Gastrocnemius medialis (tissue), 4 donors: ENCODE measurements around the gene HIVEP1. TPM values are rescaled to one million over a fixed set of nuclear protein-coding genes. Genes with fewer than 3 reads are reported as not detected.

Experiments used
- ATAC-seq, 2 donors: fragments of 150-250 bp; one replicate each; pipeline ENCODE4 v1.9.1; 2016
- DNase-seq, 2 donors: peaks; one replicate each; pipeline ENCODE4 v3.0.0-alpha.2; 2019
- H3K27ac ChIP-seq, 4 donors: fragments of 200-600 bp; sonication (generic); 1 replicate in 1 of 4; 2 replicates in 3 of 4; pipeline ENCODE4 v1.5.1; 2016 to 2018; ENCODE audit warnings: mild to moderate bottlenecking in 2 of 4, moderate library complexity in 1 of 4
- H3K27me3 ChIP-seq, 3 donors: fragments of 200-600 bp; sonication (generic) in 2 of 3; 1 replicate in 1 of 3; 2 replicates in 2 of 3; pipeline versions ENCODE4 v1.5.1 to v1.6.0; 2016 to 2019; ENCODE audit warnings: mild to moderate bottlenecking in 1 of 3, moderate library complexity in 1 of 3
- H3K36me3 ChIP-seq, 2 donors: fragments of 200-600 bp; sonication (generic) in 1 of 2; one replicate each; pipeline ENCODE4 v1.5.1; 2017 to 2018
- H3K4me1 ChIP-seq, 2 donors: fragments of 200-600 bp; sonication (generic) in 1 of 2; one replicate each; pipeline ENCODE4 v1.5.1; 2016 to 2017; ENCODE audit warnings: mild to moderate bottlenecking in 2 of 2
- H3K4me3 ChIP-seq, 4 donors: fragments of 200-600 bp; sonication (generic) in 3 of 4; 1 replicate in 1 of 4; 2 replicates in 3 of 4; pipeline ENCODE4 v1.5.1; 2016 to 2019; ENCODE audit warnings: mild to moderate bottlenecking in 2 of 4
- H3K9me3 ChIP-seq, 3 donors: fragments of 200-600 bp; sonication (generic) in 2 of 3; 1 replicate in 1 of 3; 2 replicates in 2 of 3; pipeline ENCODE4 v1.5.1; 2016 to 2019
- POLR2A ChIP-seq, 2 donors: fragments of 450-650 bp; IDR thresholded peaks; one replicate each; pipeline ENCODE4 v1.6.1; 2017; ENCODE audit warnings: antibody characterized with exemption in 2 of 2, mild to moderate bottlenecking in 2 of 2, moderate library complexity in 2 of 2
- in situ Hi-C, 4 donors: fragments of 200-750 bp; cut with MboI; loops; one replicate each; pipeline versions ENCODE4 v1.15.0 to v1.8.0; 2017; ENCODE audit warnings: low sequenced_read_pairs in 4 of 4
- intact Hi-C: fragments of 100-400 bp; cut with DNase I; formaldehyde crosslinking; loops from one replicate; pipeline ENCODE4 v1.15.1; 2023; ENCODE audit warnings: low total_unique reads
- total RNA-seq, 4 donors: library from RNA; depleted of rRNA; stranded (reverse); fragments of >200 nt; gene quantifications; one replicate each; pipeline versions ENCODE4 v1.1.0 to v1.2.3, GENCODE V29; 2016
- TF ChIP-seq, protein P1 (sequence below), 5 experiments: fragments of 450-650 bp in 3 of 5; fragments of 200-600 bp in 2 of 5; sonication (generic) in 2 of 5; IDR thresholded peaks in 4 of 5; conservative IDR thresholded peaks in 1 of 5; 1 replicate in 4 of 5; 2 replicates in 1 of 5; pipeline ENCODE4 v1.5.1; 2016 to 2019; ENCODE audit warnings: antibody characterized with exemption in 5 of 5, mild to moderate bottlenecking in 3 of 5, moderate library complexity in 3 of 5

The HIVEP1 gene
- total RNA-seq, 4 donors from 2014 or later, result 8.3 to 13.5 (median 10.5) TPM

DNA sequence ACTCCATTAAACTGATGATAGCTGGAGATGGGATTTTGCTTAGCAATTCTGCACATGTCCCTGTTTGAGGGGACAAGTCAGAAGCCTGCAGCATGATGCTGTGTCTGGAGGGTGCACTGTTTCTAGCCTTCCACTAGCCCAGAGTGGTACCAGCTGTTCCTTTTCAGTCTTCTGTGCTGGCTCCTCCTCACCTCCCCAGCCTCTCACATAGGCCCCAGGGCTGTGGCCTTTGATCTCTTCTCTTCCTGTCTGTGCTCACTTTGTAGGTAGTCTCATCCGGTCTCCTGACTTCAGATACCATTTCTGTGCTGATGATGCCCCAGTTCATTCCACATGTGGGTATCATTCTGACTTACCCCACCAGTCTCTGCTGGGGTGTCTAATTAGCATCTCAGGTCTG lies 126.3 kb downstream of the HIVEP1 start:
- TF ChIP-seq, protein P1, sequence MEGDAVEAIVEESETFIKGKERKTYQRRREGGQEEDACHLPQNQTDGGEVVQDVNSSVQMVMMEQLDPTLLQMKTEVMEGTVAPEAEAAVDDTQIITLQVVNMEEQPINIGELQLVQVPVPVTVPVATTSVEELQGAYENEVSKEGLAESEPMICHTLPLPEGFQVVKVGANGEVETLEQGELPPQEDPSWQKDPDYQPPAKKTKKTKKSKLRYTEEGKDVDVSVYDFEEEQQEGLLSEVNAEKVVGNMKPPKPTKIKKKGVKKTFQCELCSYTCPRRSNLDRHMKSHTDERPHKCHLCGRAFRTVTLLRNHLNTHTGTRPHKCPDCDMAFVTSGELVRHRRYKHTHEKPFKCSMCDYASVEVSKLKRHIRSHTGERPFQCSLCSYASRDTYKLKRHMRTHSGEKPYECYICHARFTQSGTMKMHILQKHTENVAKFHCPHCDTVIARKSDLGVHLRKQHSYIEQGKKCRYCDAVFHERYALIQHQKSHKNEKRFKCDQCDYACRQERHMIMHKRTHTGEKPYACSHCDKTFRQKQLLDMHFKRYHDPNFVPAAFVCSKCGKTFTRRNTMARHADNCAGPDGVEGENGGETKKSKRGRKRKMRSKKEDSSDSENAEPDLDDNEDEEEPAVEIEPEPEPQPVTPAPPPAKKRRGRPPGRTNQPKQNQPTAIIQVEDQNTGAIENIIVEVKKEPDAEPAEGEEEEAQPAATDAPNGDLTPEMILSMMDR (IDR thresholded peaks at IDR 0.05 in 4 of 5, conservative IDR thresholded peaks at IDR 0.05 in 1 of 5), result no peak
- no peak for TF ChIP-seq POLR2A (IDR thresholded peaks at IDR 0.05)
- DNase-seq (no peak), ATAC-seq (no peak)
- H3K9me3 ChIP-seq, result no peaks in the 10 kb centered on the region
- in situ Hi-C loops (no loop called here), intact Hi-C loops (no loop called here)
- peaks cover 9% of the 10 kb centered on the region in 2 donors for H3K4me1 ChIP-seq
- no peak overlapping the region for H3K4me3 ChIP-seq
- peaks cover 0 to 9% of the 10 kb centered on the region in 2 donors for H3K36me3 ChIP-seq
- no peaks in the 10 kb centered on the region for H3K27me3 ChIP-seq
- no peak overlapping the region for H3K27ac ChIP-seq

DNA sequence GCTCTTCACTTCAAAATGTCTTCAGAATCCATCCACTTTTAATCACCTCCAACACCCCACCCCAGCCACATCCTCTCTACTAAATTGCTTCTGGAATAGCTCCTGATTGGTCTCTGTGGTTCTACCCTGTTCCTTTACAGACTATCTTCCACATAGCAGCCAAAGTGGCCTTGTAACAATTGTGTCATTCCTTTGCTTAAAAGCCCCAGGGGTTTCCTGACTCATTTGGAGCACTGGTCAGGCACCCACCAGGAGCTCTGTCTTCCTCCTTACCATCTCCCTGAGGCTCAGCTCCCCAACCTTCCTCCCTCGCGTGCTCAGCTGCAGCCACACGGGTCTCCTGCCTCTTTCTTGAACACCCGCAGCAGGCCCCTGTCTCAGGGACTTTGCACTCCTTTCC lies 126.8 kb downstream of the HIVEP1 start:
- ATAC-seq, result no peak
- peaks cover 9% of the 10 kb centered on the region in 2 donors for H3K4me1 ChIP-seq
- in situ Hi-C loops, result no loop called here
- intact Hi-C loops, result no loop called here
- TF ChIP-seq, protein P1 (IDR thresholded peaks at IDR 0.05 in 4 of 5, conservative IDR thresholded peaks at IDR 0.05 in 1 of 5), result no peak
- no peak for TF ChIP-seq POLR2A (IDR thresholded peaks at IDR 0.05)
- H3K36me3 ChIP-seq, result peaks cover 0 to 9% of the 10 kb centered on the region in 2 donors
- H3K27me3 ChIP-seq, result no peaks in the 10 kb centered on the region
- no peak overlapping the region for H3K27ac ChIP-seq
- no peaks in the 10 kb centered on the region for H3K9me3 ChIP-seq
- H3K4me3 ChIP-seq, result no peak overlapping the region
- no peak for DNase-seq

DNA sequence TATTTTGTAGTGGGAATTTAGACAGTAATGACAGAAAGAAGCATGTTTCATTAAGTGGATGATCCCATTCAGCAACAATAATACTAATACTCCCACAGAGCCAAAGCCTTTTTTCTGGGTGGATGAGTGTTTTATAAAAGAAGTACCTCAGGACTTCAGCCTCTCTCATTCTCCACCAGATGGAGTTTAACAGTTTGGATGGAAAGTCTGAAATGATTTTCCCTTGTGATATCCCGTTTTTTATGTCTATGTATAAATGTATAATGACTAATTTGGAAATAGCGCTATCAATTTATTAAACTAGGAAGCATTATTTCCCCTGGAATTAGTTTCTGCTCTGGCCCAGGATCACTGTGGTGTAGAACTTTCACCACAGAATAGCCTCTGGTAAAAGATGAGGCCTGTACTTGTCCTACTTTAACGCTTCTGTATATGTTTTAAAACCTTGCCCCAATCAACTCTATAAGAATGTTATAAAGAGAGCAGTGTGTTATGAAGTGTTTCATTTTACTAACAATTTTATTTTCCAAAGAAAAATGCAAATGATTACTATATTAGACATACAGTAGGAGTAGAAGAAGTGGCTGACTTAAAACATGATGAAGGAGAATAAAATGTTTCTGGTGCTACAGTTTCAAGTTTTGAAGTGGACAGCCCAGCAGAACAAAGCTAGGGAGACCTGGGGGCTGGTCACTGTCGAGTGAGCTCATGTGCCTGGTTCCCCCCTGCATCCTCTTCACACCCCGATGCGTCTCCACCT lies 135.6 kb downstream of the HIVEP1 start:
- no peaks in the 10 kb centered on the region for H3K27me3 ChIP-seq
- TF ChIP-seq, protein P1 (IDR thresholded peaks at IDR 0.05 in 4 of 5, conservative IDR thresholded peaks at IDR 0.05 in 1 of 5), result no peak
- TF ChIP-seq POLR2A (IDR thresholded peaks at IDR 0.05), result no peak
- no peaks in the 10 kb centered on the region for H3K36me3 ChIP-seq
- no peak overlapping the region for H3K4me3 ChIP-seq
- intact Hi-C loops, result no loop called here
- H3K27ac ChIP-seq, result no peak overlapping the region
- no peak for DNase-seq
- H3K9me3 ChIP-seq, result no peaks in the 10 kb centered on the region
- no peaks in the 10 kb centered on the region for H3K4me1 ChIP-seq
- no peak for ATAC-seq
- in situ Hi-C loops, result no loop called here

DNA sequence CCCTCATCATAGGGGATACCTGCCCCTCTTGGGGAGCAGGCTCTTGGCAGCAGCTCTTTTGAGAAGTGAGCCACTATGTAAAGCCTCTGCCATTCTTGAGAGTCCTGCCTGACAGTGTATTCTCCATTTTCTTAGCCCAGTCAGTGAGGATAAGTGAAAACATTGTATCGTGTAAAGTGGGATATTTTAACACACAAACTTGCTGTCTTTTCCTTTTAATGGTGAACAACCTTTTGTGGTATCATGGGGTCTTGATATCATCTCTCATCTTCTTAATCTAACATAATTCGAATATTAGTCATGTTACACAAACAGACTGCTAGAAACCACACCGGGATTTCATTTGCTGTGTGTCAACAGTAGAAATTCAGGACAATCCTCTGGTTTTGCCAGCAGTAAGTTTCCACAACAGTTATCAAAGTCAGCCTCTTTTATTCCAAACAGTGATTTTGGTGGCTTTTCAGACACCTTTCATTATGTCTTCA lies 136.2 kb downstream of the HIVEP1 start:
- H3K27ac ChIP-seq, result no peak overlapping the region
- no peaks in the 10 kb centered on the region for H3K4me1 ChIP-seq
- no peaks in the 10 kb centered on the region for H3K36me3 ChIP-seq
- TF ChIP-seq POLR2A (IDR thresholded peaks at IDR 0.05), result no peak
- TF ChIP-seq, protein P1 (IDR thresholded peaks at IDR 0.05 in 4 of 5, conservative IDR thresholded peaks at IDR 0.05 in 1 of 5), result no peak
- in situ Hi-C loops, result no loop called here
- ATAC-seq, result no peak
- no peak for DNase-seq
- H3K4me3 ChIP-seq, result no peak overlapping the region
- H3K27me3 ChIP-seq, result no peaks in the 10 kb centered on the region
- intact Hi-C loops, result no loop called here
- no peaks in the 10 kb centered on the region for H3K9me3 ChIP-seq
